Upper lobe of left lung (tissue), 4 donors: ENCODE data around the gene PRR33.

Experiments used
- CTCF ChIP-seq, 6 experiments: fragments of 450-650 bp in 4 of 6; fragments of 200-600 bp in 2 of 6; sonication (generic) in 2 of 6; IDR thresholded peaks; one replicate each; pipeline ENCODE4 v1.5.1; 2016 to 2019; ENCODE audit warnings: antibody characterized with exemption in 6 of 6
- EP300 ChIP-seq, 4 donors: sonication (generic); formaldehyde crosslinking; IDR thresholded peaks; one replicate each; pipeline ENCODE4 v1.5.1; 2017; ENCODE audit warnings: antibody characterized with exemption in 4 of 4, control low read depth in 2 of 4
- POLR2A ChIP-seq, 4 donors: fragments of 450-650 bp; IDR thresholded peaks; one replicate each; pipeline ENCODE4 v1.5.1; 2016 to 2017; ENCODE audit warnings: antibody characterized with exemption in 4 of 4, mild to moderate bottlenecking in 2 of 4
- POLR2AphosphoS5 ChIP-seq, 2 donors: sonication (generic); formaldehyde crosslinking; IDR thresholded peaks; one replicate each; pipeline ENCODE4 v1.5.1; 2017; ENCODE audit warnings: antibody characterized with exemption in 2 of 2

- TF ChIP-seq POLR2A (IDR thresholded peaks at IDR 0.05) = no peak
- TF ChIP-seq CTCF (IDR thresholded peaks at IDR 0.05) = no peak
- TF ChIP-seq POLR2AphosphoS5 (IDR thresholded peaks at IDR 0.05) = no peak
- no peak for TF ChIP-seq EP300 (IDR thresholded peaks at IDR 0.05)
Measured at GRCh38 chr11:1842149-1843097, 49.3 kb downstream of the PRR33 start.
